ENCODE results near the gene PDGFB.

DNA sequence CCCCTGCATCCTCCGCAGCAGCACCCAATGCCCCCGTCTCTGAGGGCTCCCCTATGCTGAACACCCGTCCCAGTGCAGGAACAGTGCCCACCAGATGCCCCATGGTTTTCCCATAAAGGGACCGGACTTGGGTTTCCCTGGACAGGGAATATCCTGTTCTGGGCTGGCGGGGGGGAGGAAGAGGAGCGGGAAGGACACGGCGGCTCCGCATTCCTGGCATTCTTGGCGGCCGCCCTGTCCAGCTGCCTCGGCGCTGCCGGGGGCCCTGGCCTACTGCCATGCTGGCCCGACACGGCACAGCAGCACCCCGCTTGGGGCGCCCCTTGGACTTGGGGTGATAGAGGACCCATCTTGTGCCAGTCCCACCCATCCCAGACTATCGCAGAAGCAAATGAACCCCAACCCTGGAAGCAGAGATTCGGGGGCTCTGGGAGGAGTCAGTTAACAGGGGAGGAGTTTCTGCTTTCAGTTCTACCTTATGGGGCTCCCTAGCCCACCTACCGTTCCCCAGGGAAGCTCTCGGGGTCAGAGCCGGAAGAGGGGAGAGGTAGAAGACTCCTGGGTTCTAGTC, 68.6 kb downstream of the PDGFB start:
- TF ChIP-seq, protein P1, sequence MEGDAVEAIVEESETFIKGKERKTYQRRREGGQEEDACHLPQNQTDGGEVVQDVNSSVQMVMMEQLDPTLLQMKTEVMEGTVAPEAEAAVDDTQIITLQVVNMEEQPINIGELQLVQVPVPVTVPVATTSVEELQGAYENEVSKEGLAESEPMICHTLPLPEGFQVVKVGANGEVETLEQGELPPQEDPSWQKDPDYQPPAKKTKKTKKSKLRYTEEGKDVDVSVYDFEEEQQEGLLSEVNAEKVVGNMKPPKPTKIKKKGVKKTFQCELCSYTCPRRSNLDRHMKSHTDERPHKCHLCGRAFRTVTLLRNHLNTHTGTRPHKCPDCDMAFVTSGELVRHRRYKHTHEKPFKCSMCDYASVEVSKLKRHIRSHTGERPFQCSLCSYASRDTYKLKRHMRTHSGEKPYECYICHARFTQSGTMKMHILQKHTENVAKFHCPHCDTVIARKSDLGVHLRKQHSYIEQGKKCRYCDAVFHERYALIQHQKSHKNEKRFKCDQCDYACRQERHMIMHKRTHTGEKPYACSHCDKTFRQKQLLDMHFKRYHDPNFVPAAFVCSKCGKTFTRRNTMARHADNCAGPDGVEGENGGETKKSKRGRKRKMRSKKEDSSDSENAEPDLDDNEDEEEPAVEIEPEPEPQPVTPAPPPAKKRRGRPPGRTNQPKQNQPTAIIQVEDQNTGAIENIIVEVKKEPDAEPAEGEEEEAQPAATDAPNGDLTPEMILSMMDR (conservative IDR thresholded peaks at IDR 0.05; ENCODE audit: low read depth in 2 of 2), result no peak
- TF ChIP-seq, protein P2, sequence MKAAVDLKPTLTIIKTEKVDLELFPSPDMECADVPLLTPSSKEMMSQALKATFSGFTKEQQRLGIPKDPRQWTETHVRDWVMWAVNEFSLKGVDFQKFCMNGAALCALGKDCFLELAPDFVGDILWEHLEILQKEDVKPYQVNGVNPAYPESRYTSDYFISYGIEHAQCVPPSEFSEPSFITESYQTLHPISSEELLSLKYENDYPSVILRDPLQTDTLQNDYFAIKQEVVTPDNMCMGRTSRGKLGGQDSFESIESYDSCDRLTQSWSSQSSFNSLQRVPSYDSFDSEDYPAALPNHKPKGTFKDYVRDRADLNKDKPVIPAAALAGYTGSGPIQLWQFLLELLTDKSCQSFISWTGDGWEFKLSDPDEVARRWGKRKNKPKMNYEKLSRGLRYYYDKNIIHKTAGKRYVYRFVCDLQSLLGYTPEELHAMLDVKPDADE (IDR thresholded peaks at IDR 0.05), result peak; percentile 48; the same call in 1 of the 2 replicates
- TF ChIP-seq, protein P3, sequence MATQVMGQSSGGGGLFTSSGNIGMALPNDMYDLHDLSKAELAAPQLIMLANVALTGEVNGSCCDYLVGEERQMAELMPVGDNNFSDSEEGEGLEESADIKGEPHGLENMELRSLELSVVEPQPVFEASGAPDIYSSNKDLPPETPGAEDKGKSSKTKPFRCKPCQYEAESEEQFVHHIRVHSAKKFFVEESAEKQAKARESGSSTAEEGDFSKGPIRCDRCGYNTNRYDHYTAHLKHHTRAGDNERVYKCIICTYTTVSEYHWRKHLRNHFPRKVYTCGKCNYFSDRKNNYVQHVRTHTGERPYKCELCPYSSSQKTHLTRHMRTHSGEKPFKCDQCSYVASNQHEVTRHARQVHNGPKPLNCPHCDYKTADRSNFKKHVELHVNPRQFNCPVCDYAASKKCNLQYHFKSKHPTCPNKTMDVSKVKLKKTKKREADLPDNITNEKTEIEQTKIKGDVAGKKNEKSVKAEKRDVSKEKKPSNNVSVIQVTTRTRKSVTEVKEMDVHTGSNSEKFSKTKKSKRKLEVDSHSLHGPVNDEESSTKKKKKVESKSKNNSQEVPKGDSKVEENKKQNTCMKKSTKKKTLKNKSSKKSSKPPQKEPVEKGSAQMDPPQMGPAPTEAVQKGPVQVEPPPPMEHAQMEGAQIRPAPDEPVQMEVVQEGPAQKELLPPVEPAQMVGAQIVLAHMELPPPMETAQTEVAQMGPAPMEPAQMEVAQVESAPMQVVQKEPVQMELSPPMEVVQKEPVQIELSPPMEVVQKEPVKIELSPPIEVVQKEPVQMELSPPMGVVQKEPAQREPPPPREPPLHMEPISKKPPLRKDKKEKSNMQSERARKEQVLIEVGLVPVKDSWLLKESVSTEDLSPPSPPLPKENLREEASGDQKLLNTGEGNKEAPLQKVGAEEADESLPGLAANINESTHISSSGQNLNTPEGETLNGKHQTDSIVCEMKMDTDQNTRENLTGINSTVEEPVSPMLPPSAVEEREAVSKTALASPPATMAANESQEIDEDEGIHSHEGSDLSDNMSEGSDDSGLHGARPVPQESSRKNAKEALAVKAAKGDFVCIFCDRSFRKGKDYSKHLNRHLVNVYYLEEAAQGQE (IDR thresholded peaks at IDR 0.05; ENCODE audit: unreplicated experiment), result no peak
- TF ChIP-seq POLR2AphosphoS5 (IDR thresholded peaks at IDR 0.05; ENCODE audit: low read depth) (no peak), CREB1 (CRISPR knock-in tag; IDR thresholded peaks at IDR 0.05; ENCODE audit: low read depth) (peak; percentile 40; the same call in 1 of the 2 replicates)

Measured in GM23338 (cell line).